OCI-LY7 (cell line): Measurements from ENCODE around the gene LTB4R. TPM values are rescaled to one million over a fixed set of nuclear protein-coding genes. Genes with fewer than 3 reads are reported as not detected.
A peak's percentile ranks its signal among the peaks of the same experiment; 100 is the strongest.

Source experiments
- BruUV-seq: library from RNA; stranded (reverse); fragments of 400-500 nt; replicated peaks from 2 replicates; lab custom pipeline; 2021; lab: Mats Ljungman, UMichigan
- CTCF ChIA-PET: fragments of 300-600 bp; sonication (Branson Sonifier 250); formaldehyde crosslinking; loops from one replicate; lab custom pipeline; 2022; ENCODE audit warnings: antibody characterized with exemption; ENCODE audit not compliant: unreplicated experiment; lab: Charles Lee
- POLR2A ChIA-PET: fragments of 300-600 bp; sonication (Branson Sonifier 250); formaldehyde crosslinking; loops from one replicate; lab custom pipeline; 2022; ENCODE audit warnings: antibody characterized with exemption; lab: Charles Lee
- DNase-seq: peaks from one replicate; pipeline ENCODE4 v3.0.0-alpha.2; 2015; ENCODE audit warnings: low spot score
- H2AFZ ChIP-seq: fragments of 200-600 bp; sonication (generic), shearing (Covaris generic); 2 replicates; pipeline ENCODE4 v1.6.1; 2014; ENCODE audit warnings: mild to moderate bottlenecking, antibody characterized with exemption, low read length, moderate library complexity
- H3K27ac ChIP-seq: fragments of 200-600 bp; sonication (generic); 2 replicates; pipeline ENCODE4 v1.5.1; 2014; ENCODE audit warnings: mixed run types, low read depth, mild to moderate bottlenecking, moderate library complexity, low read length, inconsistent platforms; ENCODE audit not compliant: poor library complexity, severe bottlenecking
- H3K36me3 ChIP-seq: fragments of 200-600 bp; sonication (generic); 2 replicates; pipeline ENCODE4 v1.6.1; 2014; ENCODE audit warnings: mild to moderate bottlenecking, antibody characterized with exemption, low read length, moderate library complexity, mixed read lengths; ENCODE audit not compliant: insufficient read depth
- H3K4me1 ChIP-seq: fragments of 200-600 bp; sonication (generic); 2 replicates; pipeline ENCODE4 v1.5.1; 2014; ENCODE audit warnings: mild to moderate bottlenecking, low read length; ENCODE audit not compliant: insufficient read depth, poor library complexity, severe bottlenecking
- H3K4me2 ChIP-seq: fragments of 200-600 bp; sonication (generic); 2 replicates; pipeline ENCODE4 v1.6.1; 2014; ENCODE audit warnings: mild to moderate bottlenecking, low read length
- H3K4me3 ChIP-seq: fragments of 200-600 bp; sonication (generic); 2 replicates; pipeline ENCODE4 v1.5.1; 2014; ENCODE audit warnings: mild to moderate bottlenecking, low read depth, low read length; ENCODE audit not compliant: poor library complexity, severe bottlenecking
- H3K79me2 ChIP-seq: fragments of 200-600 bp; sonication (generic); 2 replicates; pipeline ENCODE4 v1.6.1; 2016; ENCODE audit warnings: low read depth, mild to moderate bottlenecking, low read length, moderate library complexity, mixed read lengths; ENCODE audit not compliant: insufficient read depth
- H3K9me2 ChIP-seq: fragments of 200-600 bp; sonication (generic); 2 replicates; pipeline ENCODE4 v1.6.1; 2016; ENCODE audit warnings: mild to moderate bottlenecking, low read length, mixed read lengths; ENCODE audit not compliant: insufficient read depth
- H3K9me3 ChIP-seq: fragments of 200-600 bp; sonication (generic); 2 replicates; pipeline ENCODE4 v1.6.1; 2014; ENCODE audit warnings: mild to moderate bottlenecking, mixed run types, low read length, mixed read lengths
- H4K20me1 ChIP-seq: fragments of 200-600 bp; sonication (generic); 2 replicates; pipeline ENCODE4 v1.6.1; 2014; ENCODE audit warnings: mild to moderate bottlenecking, antibody characterized with exemption, low read length, moderate library complexity, mixed read lengths; ENCODE audit not compliant: insufficient read depth
- EZH2phosphoT487 ChIP-seq: fragments of 200-600 bp; sonication (generic); IDR thresholded peaks from 2 replicates; pipeline ENCODE4 v1.6.1; 2018; ENCODE audit warnings: low read depth, borderline replicate concordance, mild to moderate bottlenecking, mixed run types, antibody characterized with exemption, low read length, moderate library complexity, mixed read lengths
- intact Hi-C: fragments of 100-400 bp; cut with micrococcal nuclease; formaldehyde crosslinking; loops from one replicate; pipeline ENCODE4 v1.10.0; 2022; ENCODE audit not compliant: unreplicated experiment
- total RNA-seq, 2 experiments: library from RNA; depleted of rRNA in 1 of 2; stranded (reverse); fragments of >200 nt in 1 of 2; shearing (Covaris generic) in 1 of 2; gene quantifications; 2 replicates each; pipeline ENCODE4 v1.2.3, GENCODE V29; 2014 to 2022
- TF ChIP-seq, protein P1 (sequence below): fragments of 200-600 bp; sonication (generic); conservative IDR thresholded peaks from 2 replicates; pipeline ENCODE4 v1.5.1; 2014; ENCODE audit warnings: mild to moderate bottlenecking, antibody characterized with exemption, low read length, moderate library complexity, mixed read lengths

LTB4R gene
- total RNA-seq, 2 experiments from 2014 or later, result 15.8 to 28.3 TPM

DNA sequence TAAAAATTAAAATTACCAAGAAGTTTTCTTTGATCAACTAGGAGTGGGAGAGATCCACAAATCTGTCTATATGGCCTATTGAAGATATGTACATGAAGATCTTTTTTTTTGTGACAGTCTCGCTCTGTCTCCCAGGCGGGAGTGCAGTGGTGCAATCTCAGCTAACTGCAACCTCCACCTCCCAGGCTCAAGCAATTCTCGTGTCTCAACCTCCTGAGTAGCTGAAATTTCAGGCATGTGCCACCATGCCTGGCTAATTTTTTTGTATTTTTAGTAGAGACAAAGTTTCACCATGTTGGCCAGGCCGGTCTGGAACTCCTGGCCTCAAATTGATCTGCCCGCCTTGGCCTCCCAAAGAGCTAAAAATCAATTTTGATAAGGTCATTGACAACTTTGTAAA, 52.1 kb downstream of the LTB4R start:
- Histone ChIP-seq H3K36me3 (no peaks in the 10 kb centered on the region), H3K27ac (no peak overlapping the region), H3K4me2 (no peak overlapping the region), H3K4me1 (peaks cover 20% of the 10 kb centered on the region), H3K9me2 (no peaks in the 10 kb centered on the region), H3K79me2 (peaks cover 3% of the 10 kb centered on the region; the same call in 1 of the 2 replicates), H3K9me3 (no peaks in the 10 kb centered on the region), H3K4me3 (no peak overlapping the region), H2AFZ (no peak overlapping the region), H4K20me1 (no peaks in the 10 kb centered on the region)
- TF ChIP-seq, protein P1, sequence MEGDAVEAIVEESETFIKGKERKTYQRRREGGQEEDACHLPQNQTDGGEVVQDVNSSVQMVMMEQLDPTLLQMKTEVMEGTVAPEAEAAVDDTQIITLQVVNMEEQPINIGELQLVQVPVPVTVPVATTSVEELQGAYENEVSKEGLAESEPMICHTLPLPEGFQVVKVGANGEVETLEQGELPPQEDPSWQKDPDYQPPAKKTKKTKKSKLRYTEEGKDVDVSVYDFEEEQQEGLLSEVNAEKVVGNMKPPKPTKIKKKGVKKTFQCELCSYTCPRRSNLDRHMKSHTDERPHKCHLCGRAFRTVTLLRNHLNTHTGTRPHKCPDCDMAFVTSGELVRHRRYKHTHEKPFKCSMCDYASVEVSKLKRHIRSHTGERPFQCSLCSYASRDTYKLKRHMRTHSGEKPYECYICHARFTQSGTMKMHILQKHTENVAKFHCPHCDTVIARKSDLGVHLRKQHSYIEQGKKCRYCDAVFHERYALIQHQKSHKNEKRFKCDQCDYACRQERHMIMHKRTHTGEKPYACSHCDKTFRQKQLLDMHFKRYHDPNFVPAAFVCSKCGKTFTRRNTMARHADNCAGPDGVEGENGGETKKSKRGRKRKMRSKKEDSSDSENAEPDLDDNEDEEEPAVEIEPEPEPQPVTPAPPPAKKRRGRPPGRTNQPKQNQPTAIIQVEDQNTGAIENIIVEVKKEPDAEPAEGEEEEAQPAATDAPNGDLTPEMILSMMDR, result no peak
- TF ChIP-seq EZH2phosphoT487, result no peak
- ChIA-PET POLR2A (interaction anchor here (0.7 to 4.0 kb wide), 4 partner anchors 17 to 80 kb away, joined by 4 to 17 read pairs (median 6); partner anchors contain the start of genes CBLN3, KHNYN and RIPK3), CTCF (no interaction called here)
- BruUV-seq, result no TSS peak
- DNase-seq, result no peak
- intact Hi-C loops, result loop anchor here (10.0 kb wide), 1 partner anchor 799 kb away; the partner anchor contains the start of gene AP1G2

DNA sequence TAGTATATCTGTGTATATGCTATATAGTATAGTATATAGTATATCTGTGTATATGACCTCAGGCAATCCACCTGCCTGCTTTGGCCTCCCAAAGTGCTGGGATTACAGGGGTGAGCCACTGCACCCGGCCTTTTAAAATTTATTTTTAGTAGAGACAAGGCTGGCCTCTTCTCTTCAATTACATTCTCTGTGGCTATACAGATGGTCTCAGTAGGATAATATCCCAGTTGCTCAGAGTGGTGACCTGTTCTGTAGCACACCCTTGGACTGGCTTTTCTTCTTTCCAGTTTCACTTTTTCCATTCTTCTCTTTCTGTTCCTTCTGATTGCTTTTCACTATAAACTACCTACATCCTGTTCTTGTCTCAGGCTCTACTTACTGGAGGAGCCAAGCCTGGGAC, 53.5 kb downstream of the LTB4R start:
- ChIA-PET CTCF (interaction anchor here (2.3 kb wide), 1 partner anchor 67 kb away, joined by 24 read pairs; no protein-coding TSS in a partner anchor), POLR2A (interaction anchor here (0.8 to 2.1 kb wide), 5 partner anchors 25 to 77 kb away, joined by 3 to 24 read pairs (median 9); partner anchors contain the start of genes CBLN3, KHNYN and RIPK3)
- Histone ChIP-seq H3K79me2 (peaks cover 3% of the 10 kb centered on the region; the same call in 1 of the 2 replicates), H3K4me3 (peak overlapping the region; percentile 91), H4K20me1 (no peaks in the 10 kb centered on the region), H3K9me3 (no peaks in the 10 kb centered on the region), H3K36me3 (no peaks in the 10 kb centered on the region), H3K4me1 (peaks cover 29% of the 10 kb centered on the region), H3K9me2 (no peaks in the 10 kb centered on the region), H2AFZ (peak overlapping the region; percentile 47; the same call in 1 of the 2 replicates), H3K27ac (peak overlapping the region; percentile 93), H3K4me2 (peak overlapping the region; percentile 99)
- BruUV-seq, result no TSS peak
- intact Hi-C loops, result loop anchor here (1.0 to 10.0 kb wide), 5 partner anchors 32 to 800 kb away; partner anchors contain the start of genes AP1G2 and TM9SF1
- no peak for DNase-seq
- TF ChIP-seq EZH2phosphoT487, result no peak
- TF ChIP-seq, protein P1, result no peak
